Duodenal mucosa (tissue), 2 donors: ENCODE results near the gene CISD1.

ENCODE experiments used
- H3K27ac ChIP-seq: one replicate; pipeline ENCODE4 v1.7.0; 2013; ENCODE audit warnings: low read depth, low read length
- H3K27me3 ChIP-seq, 2 donors: one replicate each; pipeline ENCODE4 v1.7.0; 2013; ENCODE audit warnings: low read length in 2 of 2, control low read depth in 1 of 2; ENCODE audit not compliant: insufficient read depth in 2 of 2, control insufficient read depth in 1 of 2
- H3K36me3 ChIP-seq, 2 donors: one replicate each; pipeline ENCODE4 v1.7.0; 2013; ENCODE audit warnings: low read length in 2 of 2, control low read depth in 1 of 2; ENCODE audit not compliant: insufficient read depth in 2 of 2, control insufficient read depth in 1 of 2
- H3K4me1 ChIP-seq, 2 donors: one replicate each; pipeline ENCODE4 v1.7.0; 2013; ENCODE audit warnings: low read length in 2 of 2, control low read depth in 1 of 2; ENCODE audit not compliant: insufficient read depth in 2 of 2, control insufficient read depth in 1 of 2
- H3K4me3 ChIP-seq, 2 donors: one replicate each; pipeline ENCODE4 v1.7.0; 2013; ENCODE audit warnings: low read length in 2 of 2, low read depth in 1 of 2
- H3K9ac ChIP-seq, 2 donors: one replicate each; pipeline ENCODE4 v1.7.0; 2013; ENCODE audit warnings: low read length in 2 of 2, low read depth in 1 of 2
- H3K9me3 ChIP-seq, 2 donors: one replicate each; pipeline ENCODE4 v1.7.0; 2013; ENCODE audit warnings: low read length in 2 of 2, control low read depth in 1 of 2; ENCODE audit not compliant: control insufficient read depth in 1 of 2

Gene CISD1

GRCh38 chr10:58264780-58265179 lies 4.2 kb upstream of the CISD1 start:
- no peak overlapping the region for H3K27ac ChIP-seq
- H3K9me3 ChIP-seq = no peaks in the 10 kb centered on the region
- no peaks in the 10 kb centered on the region for H3K27me3 ChIP-seq
- no peak overlapping the region for H3K4me3 ChIP-seq
- peaks cover 17 to 19% of the 10 kb centered on the region in 2 donors for H3K4me1 ChIP-seq
- H3K36me3 ChIP-seq = no peaks in the 10 kb centered on the region
- H3K9ac ChIP-seq = no peak overlapping the region

GRCh38 chr10:58265249-58265648 lies 3.7 kb upstream of the CISD1 start:
- Histone ChIP-seq H3K36me3 (no peaks in the 10 kb centered on the region), H3K9ac (peak overlapping the region in 1 of 2 donors; percentile 77), H3K9me3 (no peaks in the 10 kb centered on the region), H3K27me3 (no peaks in the 10 kb centered on the region), H3K4me1 (peaks cover 18 to 19% of the 10 kb centered on the region in 2 donors), H3K27ac (no peak overlapping the region), H3K4me3 (peak overlapping the region; percentile 86 to 96)

- H3K4me3 ChIP-seq = peak overlapping the region; percentile 86 to 96
- H3K27me3 ChIP-seq = no peaks in the 10 kb centered on the region
- peak overlapping the region; percentile 90 for H3K27ac ChIP-seq
- H3K36me3 ChIP-seq = no peaks in the 10 kb centered on the region
- H3K9ac ChIP-seq = peak overlapping the region; percentile 77 to 96
- H3K9me3 ChIP-seq = no peaks in the 10 kb centered on the region
- H3K4me1 ChIP-seq = peaks cover 21 to 23% of the 10 kb centered on the region in 2 donors
Observed at GRCh38 chr10:58266003-58266825, 2.7 kb upstream of the CISD1 start.

GRCh38 chr10:58266826-58267712 lies 1.9 kb upstream of the CISD1 start:
- peaks cover 21 to 23% of the 10 kb centered on the region in 2 donors for H3K4me1 ChIP-seq
- no peaks in the 10 kb centered on the region for H3K36me3 ChIP-seq
- no peaks in the 10 kb centered on the region for H3K9me3 ChIP-seq
- peak overlapping the region; percentile 86 to 96 for H3K4me3 ChIP-seq
- H3K27ac ChIP-seq = peak overlapping the region; percentile 90
- peak overlapping the region; percentile 77 to 96 for H3K9ac ChIP-seq
- no peaks in the 10 kb centered on the region for H3K27me3 ChIP-seq

GRCh38 chr10:58267713-58268453 lies 1.1 kb upstream of the CISD1 start, which contains the start of gene IPMK:
TSS of gene IPMK (minus strand) at chr10:58267894. CDS start at chr10:58267611, 283 bp downstream.
- Histone ChIP-seq H3K9ac (peak within 1 kb of the TSS; percentile 77 to 96), H3K36me3 (no peaks in the 10 kb centered on the region), H3K27ac (peak within 1 kb of the TSS; percentile 90)

GRCh38 chr10:58268454-58268945 lies 462 bp upstream of the CISD1 start:
- H3K4me1 ChIP-seq = peaks cover 21 to 23% of the 10 kb centered on the region in 2 donors
- peak overlapping the region; percentile 62 to 72 for H3K9ac ChIP-seq
- H3K4me3 ChIP-seq = peak overlapping the region; percentile 79 to 96
- no peaks in the 10 kb centered on the region for H3K36me3 ChIP-seq
- no peaks in the 10 kb centered on the region for H3K27me3 ChIP-seq
- peak overlapping the region; percentile 90 for H3K27ac ChIP-seq
- no peaks in the 10 kb centered on the region for H3K9me3 ChIP-seq

More at GRCh38 chr10:58267713-58268453, 1.1 kb upstream of the CISD1 start, which contains the start of gene IPMK:
- Histone ChIP-seq H3K4me1 (peaks cover 21 to 23% of the 10 kb centered on the region in 2 donors), H3K4me3 (peak within 1 kb of the TSS; percentile 96), H3K9me3 (no peaks in the 10 kb centered on the region), H3K27me3 (no peaks in the 10 kb centered on the region)

- Histone ChIP-seq H3K9ac (peak overlapping the region; percentile 66 to 74), H3K4me3 (peak overlapping the region; percentile 79 to 96), H3K9me3 (no peaks in the 10 kb centered on the region), H3K4me1 (peaks cover 22 to 24% of the 10 kb centered on the region in 2 donors), H3K27me3 (no peaks in the 10 kb centered on the region), H3K36me3 (no peaks in the 10 kb centered on the region), H3K27ac (no peak overlapping the region)
Observed at GRCh38 chr10:58269782-58270290, 874 bp downstream of the CISD1 start.

GRCh38 chr10:58275261-58275660 lies 6.3 kb downstream of the CISD1 start:
- peak overlapping the region; percentile 32 to 40 for H3K4me3 ChIP-seq
- H3K27me3 ChIP-seq = no peaks in the 10 kb centered on the region
- peaks cover 11 to 20% of the 10 kb centered on the region in 2 donors for H3K4me1 ChIP-seq
- H3K36me3 ChIP-seq = peaks cover 0 to 16% of the 10 kb centered on the region in 2 donors
- no peak overlapping the region for H3K27ac ChIP-seq
- no peaks in the 10 kb centered on the region for H3K9me3 ChIP-seq
- H3K9ac ChIP-seq = no peak overlapping the region

- H3K4me3 ChIP-seq = peak overlapping the region; percentile 32 to 40
- no peaks in the 10 kb centered on the region for H3K9me3 ChIP-seq
- peaks cover 0 to 16% of the 10 kb centered on the region in 2 donors for H3K36me3 ChIP-seq
- H3K9ac ChIP-seq = no peak overlapping the region
- H3K27me3 ChIP-seq = no peaks in the 10 kb centered on the region
- peaks cover 9 to 15% of the 10 kb centered on the region in 2 donors for H3K4me1 ChIP-seq
- no peak overlapping the region for H3K27ac ChIP-seq
Observed at GRCh38 chr10:58275908-58276307, 6.9 kb downstream of the CISD1 start.
